DMS153 treated with DMSO at 0.1 percent for 48 hours (cell line): ENCODE data around the gene KAZN.
"Not testable (repeated sequence)": the region's sequence is repeated elsewhere in the genome, so short reads cannot be mapped to it uniquely, and the experiment has no call there.

Source experiments
- DNase-seq: peaks from one replicate; lab custom pipeline; 2025; ENCODE audit not compliant: unreplicated experiment; lab: John Stamatoyannopoulos, UW

Gene KAZN

GRCh38 chr1:14963791-14964710, 365.6 kb downstream of the KAZN start:
- DNase-seq: not testable (repeated sequence)

- DNase-seq: no peak
Measured at GRCh38 chr1:14964711-14965055, 366.2 kb downstream of the KAZN start.

- DNase-seq: no peak
Measured at GRCh38 chr1:14968251-14968851, 369.9 kb downstream of the KAZN start.

- no peak for DNase-seq
Measured at GRCh38 chr1:14969006-14969405, 370.5 kb downstream of the KAZN start.

- DNase-seq: no peak
Measured at GRCh38 chr1:14970115-14970798, 371.8 kb downstream of the KAZN start.

GRCh38 chr1:14970799-14971141, 372.3 kb downstream of the KAZN start:
- DNase-seq: no peak

GRCh38 chr1:14971221-14971620, 372.7 kb downstream of the KAZN start:
- no peak for DNase-seq

- no peak for DNase-seq
Measured at GRCh38 chr1:14972107-14972506, 373.6 kb downstream of the KAZN start.

GRCh38 chr1:14973773-14974172, 375.3 kb downstream of the KAZN start:
- DNase-seq: no peak

- no peak for DNase-seq
Measured at GRCh38 chr1:14974361-14974760, 375.9 kb downstream of the KAZN start.

- DNase-seq: no peak
Measured at GRCh38 chr1:14975119-14975518, 376.6 kb downstream of the KAZN start.

- DNase-seq: no peak
Measured at GRCh38 chr1:14976256-14976655, 377.8 kb downstream of the KAZN start.

GRCh38 chr1:14977338-14977931, 378.9 kb downstream of the KAZN start:
- no peak for DNase-seq

- DNase-seq: no peak
Measured at GRCh38 chr1:14980621-14981218, 382.2 kb downstream of the KAZN start.

GRCh38 chr1:14982029-14982428, 383.5 kb downstream of the KAZN start:
- DNase-seq: no peak

- DNase-seq: no peak
Measured at GRCh38 chr1:14983277-14983676, 384.8 kb downstream of the KAZN start.

GRCh38 chr1:14986168-14986567, 387.7 kb downstream of the KAZN start:
- no peak for DNase-seq

- DNase-seq: no peak
Measured at GRCh38 chr1:14987829-14988603, 389.5 kb downstream of the KAZN start.

GRCh38 chr1:14988636-14989035, 390.2 kb downstream of the KAZN start:
- no peak for DNase-seq

- DNase-seq: no peak
Measured at GRCh38 chr1:14989931-14990728, 391.6 kb downstream of the KAZN start.
